ENCODE measurements around the gene RFX2.
"Not testable (repeated sequence)": the region's sequence is repeated elsewhere in the genome, so short reads cannot be mapped to it uniquely, and the experiment has no call there.

RFX2 gene

GRCh38 chr19:6074709-6075403, 35.4 kb downstream of the RFX2 start:
- DNase-seq (ENCODE audit: extremely low read depth, insufficient read length), result no peak

GRCh38 chr19:6073858-6074708, 36.2 kb downstream of the RFX2 start:
- no peak for TF ChIP-seq CTCF (IDR thresholded peaks at IDR 0.05; ENCODE audit: insufficient read depth, low read length, poor library complexity, severe bottlenecking)

More at GRCh38 chr19:6074709-6075403, 35.4 kb downstream of the RFX2 start:
- H3K4me3 ChIP-seq (replicated peaks; ENCODE audit: low read depth, low read length), result no peak overlapping the region
- no peaks in the 10 kb centered on the region for H3K36me3 ChIP-seq (ENCODE audit: control insufficient read depth, insufficient read depth, low read length)
- no peak for TF ChIP-seq CTCF (IDR thresholded peaks at IDR 0.05; ENCODE audit: insufficient read depth, low read length, poor library complexity, severe bottlenecking)
- H3K27me3 ChIP-seq (replicated peaks; ENCODE audit: control insufficient read depth, insufficient read depth, low read length), result no peaks in the 10 kb centered on the region; the same call in 1 of the 2 replicates

GRCh38 chr19:6073233-6073632, 37.1 kb downstream of the RFX2 start:
- H3K27me3 ChIP-seq (replicated peaks; ENCODE audit: control insufficient read depth, insufficient read depth, low read length); H3K4me3 ChIP-seq (replicated peaks; ENCODE audit: low read depth, low read length); DNase-seq (ENCODE audit: extremely low read depth, insufficient read length); H3K36me3 ChIP-seq (ENCODE audit: control insufficient read depth, insufficient read depth, low read length): not testable (repeated sequence)

More at GRCh38 chr19:6073858-6074708, 36.2 kb downstream of the RFX2 start:
- DNase-seq (ENCODE audit: extremely low read depth, insufficient read length), result no peak
- no peaks in the 10 kb centered on the region for H3K36me3 ChIP-seq (ENCODE audit: control insufficient read depth, insufficient read depth, low read length)
- H3K4me3 ChIP-seq (replicated peaks; ENCODE audit: low read depth, low read length), result no peak overlapping the region
- H3K27me3 ChIP-seq (replicated peaks; ENCODE audit: control insufficient read depth, insufficient read depth, low read length), result no peaks in the 10 kb centered on the region; the same call in 1 of the 2 replicates

- H3K36me3 ChIP-seq (ENCODE audit: control insufficient read depth, insufficient read depth, low read length), result no peaks in the 10 kb centered on the region
- no peak overlapping the region for H3K4me3 ChIP-seq (replicated peaks; ENCODE audit: low read depth, low read length)
- DNase-seq (ENCODE audit: extremely low read depth, insufficient read length), result no peak
- TF ChIP-seq CTCF (IDR thresholded peaks at IDR 0.05; ENCODE audit: insufficient read depth, low read length, poor library complexity, severe bottlenecking), result no peak
- no peaks in the 10 kb centered on the region; the same call in 1 of the 2 replicates for H3K27me3 ChIP-seq (replicated peaks; ENCODE audit: control insufficient read depth, insufficient read depth, low read length)
Observed at GRCh38 chr19:6071875-6072274, 38.4 kb downstream of the RFX2 start.

- no peaks in the 10 kb centered on the region; the same call in 1 of the 2 replicates for H3K27me3 ChIP-seq (replicated peaks; ENCODE audit: control insufficient read depth, insufficient read depth, low read length)
- no peak for DNase-seq (ENCODE audit: extremely low read depth, insufficient read length)
- no peak for TF ChIP-seq CTCF (IDR thresholded peaks at IDR 0.05; ENCODE audit: insufficient read depth, low read length, poor library complexity, severe bottlenecking)
- no peaks in the 10 kb centered on the region for H3K36me3 ChIP-seq (ENCODE audit: control insufficient read depth, insufficient read depth, low read length)
- H3K4me3 ChIP-seq (replicated peaks; ENCODE audit: low read depth, low read length), result no peak overlapping the region
Observed at GRCh38 chr19:6070720-6071485, 39.4 kb downstream of the RFX2 start.
